Upper lobe of left lung (tissue), 6 donors: ENCODE data around the gene HSD17B4. TPM values are rescaled to one million over a fixed set of nuclear protein-coding genes. Genes with fewer than 3 reads are reported as not detected.

Experiments
- ATAC-seq, 2 donors: fragments of 200-7000 bp; cut with Tn5 transposase; one replicate each; pipeline ENCODE4 v1.9.1; 2022; ENCODE audit warnings: mild to moderate bottlenecking in 2 of 2, moderate library complexity in 2 of 2; ENCODE audit not compliant: low FRiP score in 2 of 2
- DNase-seq, 2 donors: peaks; one replicate each; pipeline ENCODE4 v3.0.0-alpha.2; 2019 to 2020
- H3K27ac ChIP-seq, 4 donors: fragments of 200-600 bp; sonication (generic); one replicate each; pipeline ENCODE4 v1.5.1; 2016 to 2019
- H3K27me3 ChIP-seq, 4 donors: fragments of 200-600 bp; sonication (generic); one replicate each; pipeline ENCODE4 v1.5.1; 2017 to 2019
- H3K36me3 ChIP-seq, 4 donors: fragments of 200-600 bp; sonication (generic); one replicate each; pipeline ENCODE4 v1.5.1; 2016 to 2019
- H3K4me1 ChIP-seq, 4 donors: fragments of 200-600 bp; sonication (generic); one replicate each; pipeline ENCODE4 v1.5.1; 2018 to 2019
- H3K4me3 ChIP-seq, 4 donors: fragments of 200-600 bp; sonication (generic); one replicate each; pipeline ENCODE4 v1.5.1; 2017 to 2019; ENCODE audit warnings: mild to moderate bottlenecking in 2 of 4, moderate library complexity in 1 of 4
- H3K9me3 ChIP-seq, 4 donors: fragments of 200-600 bp; sonication (generic); one replicate each; pipeline ENCODE4 v1.5.1; 2018 to 2019
- CTCF ChIP-seq, 6 experiments: fragments of 450-650 bp in 4 of 6; fragments of 200-600 bp in 2 of 6; sonication (generic) in 2 of 6; IDR thresholded peaks; one replicate each; pipeline ENCODE4 v1.5.1; 2016 to 2019; ENCODE audit warnings: antibody characterized with exemption in 6 of 6
- EP300 ChIP-seq, 4 donors: sonication (generic); formaldehyde crosslinking; IDR thresholded peaks; one replicate each; pipeline ENCODE4 v1.5.1; 2017; ENCODE audit warnings: antibody characterized with exemption in 4 of 4, control low read depth in 2 of 4
- POLR2A ChIP-seq, 4 donors: fragments of 450-650 bp; IDR thresholded peaks; one replicate each; pipeline ENCODE4 v1.5.1; 2016 to 2017; ENCODE audit warnings: antibody characterized with exemption in 4 of 4, mild to moderate bottlenecking in 2 of 4
- POLR2AphosphoS5 ChIP-seq, 2 donors: sonication (generic); formaldehyde crosslinking; IDR thresholded peaks; one replicate each; pipeline ENCODE4 v1.5.1; 2017; ENCODE audit warnings: antibody characterized with exemption in 2 of 2
- WGBS, 2 donors: methylation state at CpG; one replicate each; pipeline ENCODE4 v1.1.5; 2017 to 2018; 5-methylcytosine and 5-hydroxymethylcytosine counted together
- small RNA-seq, 4 donors: library from RNA; depleted of rRNA; stranded (forward); fragments of <200 nt; gene quantifications; one replicate each; pipeline ENCODE3, GENCODE V24; 2016
- total RNA-seq, 6 donors: library from RNA; depleted of rRNA in 4 of 6; stranded (reverse); fragments of >200 nt in 4 of 6; gene quantifications; one replicate each; pipeline versions ENCODE4 v1.1.0 to v1.2.1, GENCODE V29; 2016 to 2021
- donor health status: DM: no; HTN: no; CAD: no; lungs with moderate emphysema.
- donor health status: DM: no; HTN: yes; CAD: no; lungs with severe emphysema.

The HSD17B4 gene
- total RNA-seq, 6 donors from 2014 or later = 240 to 430 (median 355) TPM

- TF ChIP-seq CTCF (IDR thresholded peaks at IDR 0.05) = peak in 1 of 6 experiments; percentile 26
- TF ChIP-seq POLR2A (IDR thresholded peaks at IDR 0.05) = no peak
- no peak for TF ChIP-seq POLR2AphosphoS5 (IDR thresholded peaks at IDR 0.05)
- no peaks in the 10 kb centered on the region for H3K4me1 ChIP-seq
- 59 to 69% methylated on average over 3 of the region's 3 CpGs for WGBS, 2 donors
Observed at GRCh38 chr5:119578937-119579336, 126.6 kb downstream of the HSD17B4 start.

GRCh38 chr5:119582987-119583386 lies 130.7 kb downstream of the HSD17B4 start:
- no peak for DNase-seq
- no peaks in the 10 kb centered on the region for H3K27me3 ChIP-seq
- no peaks in the 10 kb centered on the region for H3K4me1 ChIP-seq
- ATAC-seq = no peak
- H3K27ac ChIP-seq = no peak overlapping the region
- no peak for TF ChIP-seq EP300 (IDR thresholded peaks at IDR 0.05)
- TF ChIP-seq POLR2AphosphoS5 (IDR thresholded peaks at IDR 0.05) = no peak
- no peak for TF ChIP-seq POLR2A (IDR thresholded peaks at IDR 0.05)
- TF ChIP-seq CTCF (IDR thresholded peaks at IDR 0.05) = no peak
- WGBS, 2 donors = 57 to 89% methylated on average over 1 of the region's 1 CpG
- no peaks in the 10 kb centered on the region for H3K36me3 ChIP-seq
- no peak overlapping the region for H3K4me3 ChIP-seq
- no peaks in the 10 kb centered on the region for H3K9me3 ChIP-seq

More at GRCh38 chr5:119578937-119579336, 126.6 kb downstream of the HSD17B4 start:
- DNase-seq (no peak), ATAC-seq (peak in 1 of 2 donors; percentile 31)
- Histone ChIP-seq H3K9me3 (no peaks in the 10 kb centered on the region), H3K27me3 (no peaks in the 10 kb centered on the region), H3K27ac (no peak overlapping the region), H3K4me3 (no peak overlapping the region), H3K36me3 (no peaks in the 10 kb centered on the region)

GRCh38 chr5:119583684-119584083 lies 131.4 kb downstream of the HSD17B4 start:
- DNase-seq = no peak
- TF ChIP-seq CTCF (IDR thresholded peaks at IDR 0.05) (no peak), POLR2A (IDR thresholded peaks at IDR 0.05) (no peak), EP300 (IDR thresholded peaks at IDR 0.05) (no peak), POLR2AphosphoS5 (IDR thresholded peaks at IDR 0.05) (no peak)
- Histone ChIP-seq H3K27ac (no peak overlapping the region), H3K27me3 (no peaks in the 10 kb centered on the region), H3K36me3 (no peaks in the 10 kb centered on the region), H3K4me3 (no peak overlapping the region), H3K4me1 (no peaks in the 10 kb centered on the region), H3K9me3 (no peaks in the 10 kb centered on the region)
- WGBS, 2 donors = 72 to 81% methylated on average over 3 of the region's 3 CpGs
- no peak for ATAC-seq

Small RNA genes within 50 kb of the gene (small RNA-seq; reads per million reads assigned to genes)
- gene RNA5SP190 = 0 to 0.33 (median 0.17) reads per million in 4 donors

Other genes with a start within 250 kb of the HSD17B4 start
- gene TNFAIP8, start 96.5 kb upstream of the HSD17B4 start, total RNA-seq = 10 to 100 TPM; 14.7 to 33.2 (median 19.7) TPM
- gene FAM170A, start 177.1 kb downstream of the HSD17B4 start, total RNA-seq = under 1 TPM in 1 of 6 donors, not detected in 5; 0.46 TPM